Measurements from ENCODE around the gene CYP4F11. TPM values are rescaled to one million over a fixed set of nuclear protein-coding genes. Genes with fewer than 3 reads are reported as not detected.
"Not testable (repeated sequence)": the region's sequence is repeated elsewhere in the genome, so short reads cannot be mapped to it uniquely, and the experiment has no call there.

CYP4F11 gene
- total RNA-seq, 1 donor from 2014 or later: not detected

DNA sequence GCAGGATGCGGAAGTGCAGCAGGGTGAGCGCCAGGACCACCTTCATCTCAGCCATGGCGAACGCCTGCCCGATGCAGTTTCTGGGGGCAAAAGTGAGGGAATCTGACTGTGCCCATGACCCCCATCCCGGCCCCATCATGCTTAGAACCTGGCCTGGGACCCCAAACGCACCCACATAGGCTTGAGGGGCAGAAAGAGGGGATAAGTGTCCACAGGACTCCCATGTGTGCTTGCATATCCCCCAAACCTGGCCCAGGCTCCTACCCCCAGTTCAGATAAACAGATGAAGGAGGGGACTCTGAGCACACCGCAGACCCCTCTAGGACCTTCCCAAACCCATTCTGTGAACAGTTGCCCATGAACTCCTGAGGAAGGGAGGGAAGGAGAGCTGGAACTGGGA is 20.5 kb downstream of the CYP4F11 start:
- Mint-ChIP-seq H3K36me3 (peaks cover 1% of the 10 kb centered on the region), H3K27me3 (ENCODE audit: low read depth) (no peaks in the 10 kb centered on the region), H3K9me3 (peaks cover 74% of the 10 kb centered on the region), H3K4me3 (no peak overlapping the region), H3K4me1 (no peaks in the 10 kb centered on the region), H3K27ac (no peak overlapping the region)
- no peak for DNase-seq (ENCODE audit: low spot score in 2 of 2, unreplicated experiment in 2 of 2)
- TF ChIP-seq CTCF (IDR thresholded peaks at IDR 0.05; ENCODE audit: unreplicated experiment): no peak

GRCh38 chr19:15913384-15913783 is 20.9 kb downstream of the CYP4F11 start:
- no peak overlapping the region for H3K27ac Mint-ChIP-seq
- peaks cover 1% of the 10 kb centered on the region for H3K36me3 Mint-ChIP-seq
- TF ChIP-seq CTCF (IDR thresholded peaks at IDR 0.05; ENCODE audit: unreplicated experiment): no peak
- no peak for DNase-seq (ENCODE audit: low spot score in 2 of 2, unreplicated experiment in 2 of 2)
- H3K9me3 Mint-ChIP-seq: peaks cover 74% of the 10 kb centered on the region
- no peaks in the 10 kb centered on the region for H3K27me3 Mint-ChIP-seq (ENCODE audit: low read depth)
- H3K4me3 Mint-ChIP-seq: no peak overlapping the region
- H3K4me1 Mint-ChIP-seq: no peaks in the 10 kb centered on the region

- H3K9me3 Mint-ChIP-seq: peaks cover 67% of the 10 kb centered on the region
- no peaks in the 10 kb centered on the region for H3K4me1 Mint-ChIP-seq
- no peak for DNase-seq (ENCODE audit: low spot score in 2 of 2, unreplicated experiment in 2 of 2)
- H3K27ac Mint-ChIP-seq: no peak overlapping the region
- TF ChIP-seq CTCF (IDR thresholded peaks at IDR 0.05; ENCODE audit: unreplicated experiment): no peak
- H3K36me3 Mint-ChIP-seq: peaks cover 1% of the 10 kb centered on the region
- no peak overlapping the region for H3K4me3 Mint-ChIP-seq
- no peaks in the 10 kb centered on the region for H3K27me3 Mint-ChIP-seq (ENCODE audit: low read depth)
Observed at GRCh38 chr19:15911599-15912235, 22.6 kb downstream of the CYP4F11 start.

DNA sequence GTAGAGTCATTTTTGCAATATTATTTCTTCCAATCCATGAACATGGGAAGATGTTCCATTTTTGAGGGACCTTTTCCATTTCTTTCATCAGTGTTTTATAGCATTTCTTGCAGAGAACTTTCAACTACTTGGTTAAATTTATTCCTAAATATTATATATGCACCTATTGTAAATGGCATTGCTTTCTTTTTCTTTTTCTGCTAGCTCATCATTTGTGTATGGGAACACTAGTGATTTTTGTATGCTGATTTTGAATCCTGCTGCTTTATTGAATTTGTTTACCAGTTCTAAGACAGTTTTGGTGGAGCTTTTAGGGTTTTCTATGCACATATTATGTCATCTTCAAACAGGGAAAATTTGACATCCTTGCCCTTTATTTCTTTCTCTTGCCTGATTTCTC is 29.3 kb downstream of the CYP4F11 start:
- no peak overlapping the region for H3K4me3 Mint-ChIP-seq
- peaks cover 3% of the 10 kb centered on the region for H3K36me3 Mint-ChIP-seq
- DNase-seq (ENCODE audit: low spot score in 2 of 2, unreplicated experiment in 2 of 2): no peak
- H3K4me1 Mint-ChIP-seq: no peaks in the 10 kb centered on the region
- H3K9me3 Mint-ChIP-seq: peaks cover 76% of the 10 kb centered on the region
- TF ChIP-seq CTCF (IDR thresholded peaks at IDR 0.05; ENCODE audit: unreplicated experiment): no peak
- no peak overlapping the region for H3K27ac Mint-ChIP-seq
- no peaks in the 10 kb centered on the region for H3K27me3 Mint-ChIP-seq (ENCODE audit: low read depth)

- not testable (repeated sequence) for H3K36me3 Mint-ChIP-seq; DNase-seq (ENCODE audit: low spot score in 2 of 2, unreplicated experiment in 2 of 2); H3K27me3 Mint-ChIP-seq (ENCODE audit: low read depth); H3K4me1 Mint-ChIP-seq; H3K27ac Mint-ChIP-seq; H3K4me3 Mint-ChIP-seq
- H3K9me3 Mint-ChIP-seq: peaks cover 68% of the 10 kb centered on the region
Observed at GRCh38 chr19:15902898-15903297, 31.4 kb downstream of the CYP4F11 start.

- peaks cover 3% of the 10 kb centered on the region for H3K36me3 Mint-ChIP-seq
- no peaks in the 10 kb centered on the region for H3K4me1 Mint-ChIP-seq
- H3K27me3 Mint-ChIP-seq (ENCODE audit: low read depth): no peaks in the 10 kb centered on the region
- H3K27ac Mint-ChIP-seq: no peak overlapping the region
- no peak overlapping the region for H3K4me3 Mint-ChIP-seq
- TF ChIP-seq CTCF (IDR thresholded peaks at IDR 0.05; ENCODE audit: unreplicated experiment): no peak
- H3K9me3 Mint-ChIP-seq: peaks cover 65% of the 10 kb centered on the region
- no peak for DNase-seq (ENCODE audit: low spot score in 2 of 2, unreplicated experiment in 2 of 2)
Observed at GRCh38 chr19:15902254-15902653, 32.1 kb downstream of the CYP4F11 start.
